ENCODE measurements around the gene C14orf119.

GRCh38 chr14:23110579-23111365 is 15.5 kb downstream of the C14orf119 start:
- no peak for TF ChIP-seq POLR2A (IDR thresholded peaks at IDR 0.05)
- TF ChIP-seq CTCF (IDR thresholded peaks at IDR 0.05): no peak

Measured in adrenal gland (tissue), 5 donors.